Fibroblast of lung (primary cell): ENCODE measurements around the gene CEP192.

ENCODE experiments used
- CTCF ChIP-seq, 2 donors: IDR thresholded peaks in 1 of 2; conservative IDR thresholded peaks in 1 of 2; 1 replicate in 1 of 2; 2 replicates in 1 of 2; pipeline ENCODE4 v1.5.1; 2011 to 2012; ENCODE audit warnings: low read length in 2 of 2, control low read depth in 1 of 2, inconsistent platforms in 1 of 2, low read depth in 1 of 2, mild to moderate bottlenecking in 1 of 2
- EZH2 ChIP-seq: IDR thresholded peaks from 2 replicates; pipeline ENCODE4 v1.5.1; 2012; ENCODE audit warnings: low read length, control low read depth, mild to moderate bottlenecking; ENCODE audit errors: missing control alignments

GRCh38 chr18:12968619-12969018, 22.5 kb upstream of the CEP192 start:
- no peak for TF ChIP-seq CTCF (conservative IDR thresholded peaks at IDR 0.05 in 1 of 2, IDR thresholded peaks at IDR 0.05 in 1 of 2; ENCODE audit: low read depth in 1 of 2, low read length in 2 of 2)
- TF ChIP-seq EZH2: no peak
